HuH-7 (cell line): ENCODE results near the gene ANTXRL.
"Not testable (repeated sequence)": the region's sequence is repeated elsewhere in the genome, so short reads cannot be mapped to it uniquely, and the experiment has no call there.

Experiments used
- DNase-seq: peaks from one replicate; pipeline ENCODE4 v3.0.0; 2011; ENCODE audit warnings: low spot score

Gene ANTXRL

GRCh38 chr10:46295350-46296010 lies 8.7 kb downstream of the ANTXRL start:
- not testable (repeated sequence) for DNase-seq

GRCh38 chr10:46296086-46296485 lies 9.3 kb downstream of the ANTXRL start:
- DNase-seq = not testable (repeated sequence)

- no peak for DNase-seq
Observed at GRCh38 chr10:46296641-46297141, 9.9 kb downstream of the ANTXRL start.

GRCh38 chr10:46297406-46298204 lies 10.8 kb downstream of the ANTXRL start:
- no peak for DNase-seq

GRCh38 chr10:46298477-46299285 lies 11.9 kb downstream of the ANTXRL start:
- DNase-seq = no peak

GRCh38 chr10:46299286-46299535 lies 12.4 kb downstream of the ANTXRL start:
- DNase-seq = no peak

GRCh38 chr10:46299536-46300369 lies 13.0 kb downstream of the ANTXRL start:
- DNase-seq = no peak

GRCh38 chr10:46300370-46300711 lies 13.5 kb downstream of the ANTXRL start:
- not testable (repeated sequence) for DNase-seq

GRCh38 chr10:46301056-46301645 lies 14.4 kb downstream of the ANTXRL start:
- no peak for DNase-seq

- no peak for DNase-seq
Observed at GRCh38 chr10:46301721-46302479, 15.1 kb downstream of the ANTXRL start.

- not testable (repeated sequence) for DNase-seq
Observed at GRCh38 chr10:46302765-46303352, 16.1 kb downstream of the ANTXRL start.

- DNase-seq = no peak
Observed at GRCh38 chr10:46304062-46304461, 17.3 kb downstream of the ANTXRL start.

GRCh38 chr10:46304671-46305070 lies 17.9 kb downstream of the ANTXRL start:
- not testable (repeated sequence) for DNase-seq

GRCh38 chr10:46305079-46305818 lies 18.5 kb downstream of the ANTXRL start:
- DNase-seq = no peak

- no peak for DNase-seq
Observed at GRCh38 chr10:46305986-46306385, 19.2 kb downstream of the ANTXRL start.

- no peak for DNase-seq
Observed at GRCh38 chr10:46306516-46307184, 19.9 kb downstream of the ANTXRL start.

GRCh38 chr10:46307281-46308112 lies 20.7 kb downstream of the ANTXRL start:
- DNase-seq = no peak

- no peak for DNase-seq
Observed at GRCh38 chr10:46308113-46308415, 21.3 kb downstream of the ANTXRL start.
